ENCODE results near the gene GALNT10. TPM values are rescaled to one million over a fixed set of nuclear protein-coding genes. Genes with fewer than 3 reads are reported as not detected.
A peak's percentile ranks its signal among the peaks of the same experiment; 100 is the strongest.

The GALNT10 gene
- total and polyA plus RNA-seq, 8 donors = 5.3 to 76.4 (median 27.4) TPM

DNA sequence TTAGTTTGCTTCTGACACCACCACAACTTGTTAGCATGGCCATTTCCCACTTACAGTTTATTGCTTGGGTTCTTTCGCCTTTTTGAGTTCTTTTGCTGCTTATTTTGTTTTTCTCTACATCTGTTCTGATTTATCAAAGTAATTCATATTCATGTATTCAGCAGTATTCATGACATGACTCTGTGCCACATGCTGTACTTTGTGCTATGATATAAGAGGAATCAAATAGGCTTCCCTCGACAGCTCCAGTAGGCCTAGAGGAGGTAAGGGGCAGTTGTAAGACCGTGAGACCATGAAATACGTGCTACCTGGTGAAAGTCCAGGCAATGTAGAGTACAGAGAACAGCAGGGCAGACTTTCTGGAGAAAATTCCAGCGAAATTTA is 144.5 kb downstream of the GALNT10 start:
- DNase-seq = no peak
- 91 to 97% (median 95%) methylated on average over 5 of the region's 5 CpGs for WGBS, 5 donors
- Histone ChIP-seq H3K4me3 (no peak overlapping the region), H3K4me1 (no peaks in the 10 kb centered on the region), H3K27me3 (no peaks in the 10 kb centered on the region), H3K36me3 (peaks cover 2 to 89% (median 52%) of the 10 kb centered on the region in 4 donors), H3K9me3 (no peaks in the 10 kb centered on the region), H3K27ac (no peak overlapping the region)
- intact Hi-C loops (cut with DNase I; ENCODE audit: low total_unique reads) = no loop called here
- TF ChIP-seq POLR2A (IDR thresholded peaks at IDR 0.05) (no peak), CTCF (IDR thresholded peaks at IDR 0.05) (no peak)

GRCh38 chr5:154341620-154342019 is 151.1 kb downstream of the GALNT10 start:
- no peak overlapping the region for H3K4me3 ChIP-seq
- peaks cover 0 to 11% (median 0%) of the 10 kb centered on the region in 4 donors for H3K4me1 ChIP-seq
- TF ChIP-seq POLR2AphosphoS5 (IDR thresholded peaks at IDR 0.05) (no peak), CTCF (IDR thresholded peaks at IDR 0.05) (no peak), EP300 (IDR thresholded peaks at IDR 0.05) (no peak), POLR2A (IDR thresholded peaks at IDR 0.05) (no peak)
- intact Hi-C loops (cut with DNase I; ENCODE audit: low total_unique reads) = no loop called here
- peaks cover 0 to 29% (median 13%) of the 10 kb centered on the region in 4 donors for H3K36me3 ChIP-seq
- DNase-seq = no peak
- H3K27ac ChIP-seq = no peak overlapping the region
- no peaks in the 10 kb centered on the region for H3K27me3 ChIP-seq
- WGBS, 5 donors = 91 to 94% (median 93%) methylated on average over 6 of the region's 6 CpGs
- no peaks in the 10 kb centered on the region for H3K9me3 ChIP-seq

GRCh38 chr5:154342211-154342610 is 151.7 kb downstream of the GALNT10 start:
- Histone ChIP-seq H3K36me3 (peaks cover 0 to 23% (median 10%) of the 10 kb centered on the region in 4 donors), H3K27me3 (no peaks in the 10 kb centered on the region), H3K4me1 (peaks cover 0 to 15% (median 0%) of the 10 kb centered on the region in 4 donors), H3K27ac (no peak overlapping the region), H3K9me3 (no peaks in the 10 kb centered on the region), H3K4me3 (no peak overlapping the region)
- no peak for TF ChIP-seq POLR2AphosphoS5 (IDR thresholded peaks at IDR 0.05)
- TF ChIP-seq CTCF (IDR thresholded peaks at IDR 0.05) = no peak
- no peak for TF ChIP-seq POLR2A (IDR thresholded peaks at IDR 0.05)
- TF ChIP-seq EP300 (IDR thresholded peaks at IDR 0.05) = no peak
- DNase-seq = no peak
- 68 to 76% (median 71%) methylated on average over 7 of the region's 7 CpGs for WGBS, 5 donors
- intact Hi-C loops (cut with DNase I; ENCODE audit: low total_unique reads) = no loop called here

GRCh38 chr5:154342963-154343362 is 152.4 kb downstream of the GALNT10 start:
- Histone ChIP-seq H3K4me1 (peaks cover 0 to 15% (median 0%) of the 10 kb centered on the region in 4 donors), H3K4me3 (no peak overlapping the region), H3K27ac (peak overlapping the region in 1 of 5 donors; percentile 14), H3K27me3 (no peaks in the 10 kb centered on the region), H3K36me3 (peaks cover 0 to 15% (median 7%) of the 10 kb centered on the region in 4 donors), H3K9me3 (no peaks in the 10 kb centered on the region)
- 79 to 91% (median 87%) methylated on average over 4 of the region's 4 CpGs for WGBS, 5 donors
- no peak for DNase-seq
- no peak for TF ChIP-seq POLR2AphosphoS5 (IDR thresholded peaks at IDR 0.05)
- TF ChIP-seq POLR2A (IDR thresholded peaks at IDR 0.05) = no peak
- TF ChIP-seq EP300 (IDR thresholded peaks at IDR 0.05) = no peak
- TF ChIP-seq CTCF (IDR thresholded peaks at IDR 0.05) = no peak
- intact Hi-C loops (cut with DNase I; ENCODE audit: low total_unique reads) = no loop called here

Data from stomach (tissue), 9 donors.